Activated CD4-positive, alpha-beta T cell treated with anti-CD3 and anti-CD28 coated beads for 24 hours (primary cell): ENCODE data around the gene CD164L2.

ENCODE experiments used
- DNase-seq, 2 donors: peaks; one replicate each; pipeline ENCODE4 v3.0.0-alpha.2; 2020; ENCODE audit warnings: low read depth in 2 of 2

Gene CD164L2

GRCh38 chr1:27363766-27364695 is 19.1 kb downstream of the CD164L2 start:
- no peak for DNase-seq

- DNase-seq: no peak
Measured at GRCh38 chr1:27361553-27361952, 21.6 kb downstream of the CD164L2 start.

GRCh38 chr1:27361044-27361402 is 22.1 kb downstream of the CD164L2 start:
- no peak for DNase-seq

GRCh38 chr1:27360159-27361043 is 22.7 kb downstream of the CD164L2 start:
- no peak for DNase-seq

GRCh38 chr1:27359822-27360158 is 23.3 kb downstream of the CD164L2 start:
- no peak for DNase-seq

- DNase-seq: no peak
Measured at GRCh38 chr1:27358928-27359313, 24.2 kb downstream of the CD164L2 start.

- no peak for DNase-seq
Measured at GRCh38 chr1:27358038-27358927, 24.9 kb downstream of the CD164L2 start.

- peak; percentile 71 to 73 for DNase-seq
Measured at GRCh38 chr1:27357281-27358037, 25.7 kb downstream of the CD164L2 start.

GRCh38 chr1:27356619-27357280 is 26.4 kb downstream of the CD164L2 start:
- no peak for DNase-seq

- no peak for DNase-seq
Measured at GRCh38 chr1:27356277-27356618, 26.9 kb downstream of the CD164L2 start.

- DNase-seq: no peak
Measured at GRCh38 chr1:27355683-27356082, 27.4 kb downstream of the CD164L2 start.

GRCh38 chr1:27353629-27354028 is 29.5 kb downstream of the CD164L2 start:
- DNase-seq: no peak

- DNase-seq: no peak
Measured at GRCh38 chr1:27353166-27353565, 30.0 kb downstream of the CD164L2 start.

GRCh38 chr1:27351541-27352107 is 31.5 kb downstream of the CD164L2 start:
- no peak for DNase-seq

GRCh38 chr1:27350663-27351540 is 32.2 kb downstream of the CD164L2 start:
- no peak for DNase-seq

- no peak for DNase-seq
Measured at GRCh38 chr1:27349784-27350662, 33.1 kb downstream of the CD164L2 start.

GRCh38 chr1:27348861-27349783 is 34.0 kb downstream of the CD164L2 start:
- no peak for DNase-seq
